SK-N-MC (cell line): Measurements from ENCODE around the gene PDE4C.

ENCODE experiments used
- DNase-seq: peaks from one replicate; pipeline ENCODE4 v3.0.0-alpha.2; 2011; ENCODE audit warnings: low read depth, low spot score
- H3K27ac ChIP-seq: fragments of 200-600 bp; sonication (generic); 2 replicates; pipeline ENCODE4 v1.5.1; 2016; ENCODE audit warnings: mixed run types
- H3K36me3 ChIP-seq: fragments of 200-600 bp; sonication (generic); 2 replicates; pipeline ENCODE4 v1.6.1; 2017; ENCODE audit warnings: antibody characterized with exemption, low read length, mixed read lengths; ENCODE audit not compliant: insufficient read depth
- H3K4me3 ChIP-seq: fragments of 200-600 bp; sonication (generic); 2 replicates; pipeline ENCODE4 v1.5.1; 2016
- H3K9ac ChIP-seq: fragments of 200-600 bp; sonication (generic); 2 replicates; pipeline ENCODE4 v1.8.0; 2017; ENCODE audit warnings: mixed run types, mixed read lengths; ENCODE audit not compliant: insufficient read length
- H3K9me3 ChIP-seq: fragments of 200-600 bp; sonication (generic); 2 replicates; pipeline ENCODE4 v1.6.1; 2017; ENCODE audit warnings: low read depth, mild to moderate bottlenecking, antibody characterized with exemption, low read length, moderate library complexity, mixed read lengths
- EZH2 ChIP-seq: fragments of 200-600 bp; sonication (generic); IDR thresholded peaks from one replicate; pipeline ENCODE4 v1.6.1; 2017; ENCODE audit warnings: antibody characterized with exemption
- FOXP2 ChIP-seq: optimal IDR thresholded peaks from 2 replicates; pipeline ENCODE3; 2011; ENCODE audit warnings: mild to moderate bottlenecking, moderate library complexity; ENCODE audit not compliant: insufficient read depth; ENCODE audit errors: extremely low read length, control extremely low read depth
- POLR2AphosphoS5 ChIP-seq: IDR thresholded peaks from 2 replicates; pipeline ENCODE4 v1.6.1; 2012; ENCODE audit warnings: mild to moderate bottlenecking, low read depth, low read length, borderline replicate concordance

Gene PDE4C

GRCh38 chr19:18266771-18267686, 40.8 kb upstream of the PDE4C start:
- no peak overlapping the region for H3K9ac ChIP-seq
- H3K4me3 ChIP-seq = no peak overlapping the region
- TF ChIP-seq EZH2 (no peak), FOXP2 (no peak), POLR2AphosphoS5 (no peak)
- H3K27ac ChIP-seq = no peak overlapping the region
- DNase-seq = no peak
- no peaks in the 10 kb centered on the region for H3K9me3 ChIP-seq
- H3K36me3 ChIP-seq = no peaks in the 10 kb centered on the region

- no peak overlapping the region for H3K27ac ChIP-seq
- H3K36me3 ChIP-seq = no peaks in the 10 kb centered on the region
Observed at GRCh38 chr19:18265582-18265981, 39.3 kb upstream of the PDE4C start.

GRCh38 chr19:18264971-18265540, 38.8 kb upstream of the PDE4C start:
- H3K9me3 ChIP-seq = no peaks in the 10 kb centered on the region
- H3K27ac ChIP-seq = no peak overlapping the region
- TF ChIP-seq FOXP2 (no peak), POLR2AphosphoS5 (no peak), EZH2 (no peak)
- no peak overlapping the region for H3K4me3 ChIP-seq
- H3K9ac ChIP-seq = no peak overlapping the region
- H3K36me3 ChIP-seq = no peaks in the 10 kb centered on the region
- no peak for DNase-seq

More at GRCh38 chr19:18265582-18265981, 39.3 kb upstream of the PDE4C start:
- Histone ChIP-seq H3K9ac (no peak overlapping the region), H3K9me3 (no peaks in the 10 kb centered on the region), H3K4me3 (no peak overlapping the region)
- no peak for DNase-seq
- TF ChIP-seq POLR2AphosphoS5 = no peak
- TF ChIP-seq FOXP2 = no peak
- no peak for TF ChIP-seq EZH2

- H3K36me3 ChIP-seq = no peaks in the 10 kb centered on the region
- H3K9ac ChIP-seq = no peak overlapping the region
- TF ChIP-seq POLR2AphosphoS5 (no peak), FOXP2 (no peak), EZH2 (no peak)
- no peaks in the 10 kb centered on the region for H3K9me3 ChIP-seq
- no peak overlapping the region for H3K4me3 ChIP-seq
- no peak for DNase-seq
- H3K27ac ChIP-seq = no peak overlapping the region
Observed at GRCh38 chr19:18264137-18264854, 38.1 kb upstream of the PDE4C start.

GRCh38 chr19:18263324-18264136, 37.3 kb upstream of the PDE4C start:
- Histone ChIP-seq H3K27ac (no peak overlapping the region), H3K9ac (no peak overlapping the region), H3K4me3 (no peak overlapping the region), H3K9me3 (no peaks in the 10 kb centered on the region), H3K36me3 (no peaks in the 10 kb centered on the region)
- no peak for DNase-seq
- TF ChIP-seq EZH2 (no peak), FOXP2 (no peak), POLR2AphosphoS5 (no peak)

- Histone ChIP-seq H3K9ac (no peak overlapping the region), H3K36me3 (no peaks in the 10 kb centered on the region), H3K4me3 (no peak overlapping the region), H3K9me3 (no peaks in the 10 kb centered on the region), H3K27ac (no peak overlapping the region)
- no peak for DNase-seq
- TF ChIP-seq EZH2 = no peak
- no peak for TF ChIP-seq FOXP2
- no peak for TF ChIP-seq POLR2AphosphoS5
Observed at GRCh38 chr19:18262917-18263316, 36.7 kb upstream of the PDE4C start.

GRCh38 chr19:18262144-18262543, 35.9 kb upstream of the PDE4C start:
- no peak overlapping the region for H3K9ac ChIP-seq
- TF ChIP-seq EZH2 (no peak), FOXP2 (no peak), POLR2AphosphoS5 (no peak)
- no peaks in the 10 kb centered on the region for H3K9me3 ChIP-seq
- H3K36me3 ChIP-seq = no peaks in the 10 kb centered on the region
- no peak overlapping the region for H3K4me3 ChIP-seq
- no peak for DNase-seq
- no peak overlapping the region for H3K27ac ChIP-seq
